Liver (tissue), 2 donors: ENCODE measurements around the gene CTXN3.

ENCODE experiments used
- FOXA1 ChIP-seq: IDR thresholded peaks from 2 replicates; pipeline ENCODE4 v1.6.1; 2016; ENCODE audit warnings: antibody characterized with exemption
- TF ChIP-seq, protein P1 (sequence below): fragments of 150-350 bp; IDR thresholded peaks from 2 replicates; pipeline ENCODE4 v1.5.1; 2017; ENCODE audit warnings: improper control_type of control experiment, low read depth, low read length; ENCODE audit not compliant: missing input control
- TF ChIP-seq, protein P2 (sequence below): IDR thresholded peaks from 2 replicates; pipeline ENCODE4 v1.6.1; 2016; ENCODE audit warnings: antibody characterized with exemption
- donor health status: healthy.

DNA sequence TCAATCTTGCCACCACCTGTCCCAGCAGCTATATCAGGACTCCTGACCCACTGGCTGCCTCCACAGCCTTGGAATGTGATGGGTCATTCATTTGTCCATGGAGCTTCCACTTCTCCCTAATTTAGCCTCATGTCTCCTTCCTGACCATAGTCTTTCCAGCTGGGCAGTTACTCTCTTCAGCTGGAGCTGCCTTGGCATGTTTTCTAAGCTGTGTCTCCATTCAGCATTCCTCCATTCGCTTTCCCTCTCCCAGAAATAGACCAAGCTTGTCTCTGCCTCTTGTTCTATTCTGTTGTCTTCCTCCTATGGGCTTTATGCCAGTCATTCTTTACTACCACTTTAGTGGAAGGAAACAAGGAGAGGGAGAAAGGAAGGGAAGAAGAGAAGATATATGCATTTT is 5.3 kb upstream of the CTXN3 start:
- TF ChIP-seq, protein P1, sequence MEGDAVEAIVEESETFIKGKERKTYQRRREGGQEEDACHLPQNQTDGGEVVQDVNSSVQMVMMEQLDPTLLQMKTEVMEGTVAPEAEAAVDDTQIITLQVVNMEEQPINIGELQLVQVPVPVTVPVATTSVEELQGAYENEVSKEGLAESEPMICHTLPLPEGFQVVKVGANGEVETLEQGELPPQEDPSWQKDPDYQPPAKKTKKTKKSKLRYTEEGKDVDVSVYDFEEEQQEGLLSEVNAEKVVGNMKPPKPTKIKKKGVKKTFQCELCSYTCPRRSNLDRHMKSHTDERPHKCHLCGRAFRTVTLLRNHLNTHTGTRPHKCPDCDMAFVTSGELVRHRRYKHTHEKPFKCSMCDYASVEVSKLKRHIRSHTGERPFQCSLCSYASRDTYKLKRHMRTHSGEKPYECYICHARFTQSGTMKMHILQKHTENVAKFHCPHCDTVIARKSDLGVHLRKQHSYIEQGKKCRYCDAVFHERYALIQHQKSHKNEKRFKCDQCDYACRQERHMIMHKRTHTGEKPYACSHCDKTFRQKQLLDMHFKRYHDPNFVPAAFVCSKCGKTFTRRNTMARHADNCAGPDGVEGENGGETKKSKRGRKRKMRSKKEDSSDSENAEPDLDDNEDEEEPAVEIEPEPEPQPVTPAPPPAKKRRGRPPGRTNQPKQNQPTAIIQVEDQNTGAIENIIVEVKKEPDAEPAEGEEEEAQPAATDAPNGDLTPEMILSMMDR, result no peak
- TF ChIP-seq FOXA1, result no peak
- TF ChIP-seq, protein P2, sequence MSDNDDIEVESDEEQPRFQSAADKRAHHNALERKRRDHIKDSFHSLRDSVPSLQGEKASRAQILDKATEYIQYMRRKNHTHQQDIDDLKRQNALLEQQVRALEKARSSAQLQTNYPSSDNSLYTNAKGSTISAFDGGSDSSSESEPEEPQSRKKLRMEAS, result no peak
